Mesangial cell (primary cell): Measurements from ENCODE around the gene ITIH4. TPM values are rescaled to one million over a fixed set of nuclear protein-coding genes. Genes with fewer than 3 reads are reported as not detected.

Experiments used
- total RNA-seq: library from RNA; depleted of rRNA; stranded (reverse); fragments of >200 nt; gene quantifications from 2 replicates; pipeline ENCODE4 v1.2.3, GENCODE V29; 2015

ITIH4 gene
- 0.63 TPM in 1 of 2 replicates, not detected in the other for total RNA-seq

GRCh38 chr3:52830535-52831258 lies at the start of gene ITIH4:
ITIH4 (minus strand) TSS chr3:52830672; CDS start chr3:52830642, 30 bp downstream.

GRCh38 chr3:52834871-52835501 lies 4.5 kb upstream of the ITIH4 start, which contains the start of gene MUSTN1:
MUSTN1 (minus strand) TSS chr3:52835019; CDS start chr3:52834948, 71 bp downstream.

GRCh38 chr3:52794612-52795099 lies 35.8 kb downstream of the ITIH4 start, which contains the start of gene ITIH3:
ITIH3 (plus strand) TSS chr3:52794796; CDS start chr3:52794804, 8 bp downstream.

DNA sequence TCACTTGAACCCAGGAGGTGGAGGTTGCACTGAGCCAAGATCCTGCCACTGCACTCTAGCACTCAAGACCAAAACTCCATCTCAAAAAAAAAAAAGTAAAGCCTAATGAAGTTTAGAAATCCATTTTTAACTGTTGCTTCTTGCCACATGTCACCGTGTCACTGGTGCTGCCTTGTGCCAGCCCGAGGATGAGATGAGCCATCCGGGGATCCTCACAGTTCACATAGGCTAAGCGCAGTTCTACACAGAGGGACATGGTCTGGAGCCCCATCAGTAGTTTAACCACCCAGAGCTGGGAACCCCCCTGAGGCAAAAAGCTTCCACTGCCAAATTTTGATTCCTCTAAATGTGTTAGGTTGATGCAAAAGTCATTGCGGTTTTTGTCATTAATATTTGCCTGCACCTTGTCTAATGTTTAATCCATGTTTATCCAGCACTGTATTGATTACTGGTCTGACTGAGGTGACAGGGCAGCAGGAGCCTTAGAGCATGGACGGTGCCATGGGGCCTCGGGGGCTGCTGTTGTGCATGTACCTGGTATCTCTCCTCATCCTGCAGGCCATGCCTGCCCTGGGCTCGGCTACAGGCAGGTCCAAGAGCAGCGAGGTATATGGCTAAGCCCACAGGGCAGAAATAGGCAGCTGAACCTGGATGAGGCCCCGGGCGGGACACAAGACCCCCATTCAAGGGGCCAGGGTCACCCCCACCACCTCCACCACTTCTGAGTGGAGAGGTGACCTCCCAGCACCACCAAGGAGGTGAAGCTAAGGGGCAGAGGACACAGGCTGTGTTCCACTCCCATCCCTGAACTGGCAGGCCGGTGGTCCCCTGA lies 53.1 kb downstream of the ITIH4 start, which contains the start of gene ITIH1:
Gene ITIH1 (plus strand): TSS at position 473 of the 832 bp plus-strand sequence. CDS start 17 bp downstream, at position 490.

GRCh38 chr3:52770496-52771333 lies 59.8 kb downstream of the ITIH4 start, which contains the start of gene NEK4:
NEK4 (minus strand) TSS chr3:52770940; CDS start chr3:52770746, 194 bp downstream.

Other genes with a start within 250 kb of the ITIH4 start
- 40.6 and 64.9 TPM in 2 replicates for gene PBRM1, start 144.8 kb downstream of the ITIH4 start, total RNA-seq
- 31.2 and 48.9 TPM in 2 replicates for gene GNL3, start 144.6 kb downstream of the ITIH4 start, total RNA-seq
- gene GLT8D1, start 124.9 kb downstream of the ITIH4 start, total RNA-seq = 56.9 and 76.3 TPM in 2 replicates
- 144 and 166 TPM in 2 replicates for gene SPCS1, start 124.6 kb downstream of the ITIH4 start, total RNA-seq
- gene NEK4, start 59.7 kb downstream of the ITIH4 start, total RNA-seq = 11.3 and 12.4 TPM in 2 replicates
- gene ITIH1, start 53.1 kb downstream of the ITIH4 start, total RNA-seq = not detected in 2 replicates
- 0.38 TPM in 1 of 2 replicates, not detected in the other for gene ITIH3, start 35.9 kb downstream of the ITIH4 start, total RNA-seq
- not detected in 2 replicates for gene MUSTN1, start 4.3 kb upstream of the ITIH4 start, total RNA-seq
- gene STIMATE, start 66.9 kb upstream of the ITIH4 start, total RNA-seq = 13.9 and 15.6 TPM in 2 replicates
- gene SFMBT1, start 215.4 kb upstream of the ITIH4 start, total RNA-seq = 3.6 and 7.9 TPM in 2 replicates